HK-2 (cell line): ENCODE results near the gene KDELR1.

Experiments
- DNase-seq: peaks from one replicate; pipeline ENCODE4 v3.0.0-alpha.2; 2018; ENCODE audit not compliant: unreplicated experiment

Gene KDELR1

GRCh38 chr19:48371367-48371766 is 20.0 kb downstream of the KDELR1 start:
- DNase-seq, result no peak

- DNase-seq, result no peak
Measured at GRCh38 chr19:48370955-48371354, 20.4 kb downstream of the KDELR1 start.

GRCh38 chr19:48368936-48369335 is 22.4 kb downstream of the KDELR1 start:
- no peak for DNase-seq

- no peak for DNase-seq
Measured at GRCh38 chr19:48367855-48368254, 23.5 kb downstream of the KDELR1 start.

GRCh38 chr19:48365602-48366001 is 25.7 kb downstream of the KDELR1 start:
- no peak for DNase-seq

GRCh38 chr19:48364598-48365348 is 26.6 kb downstream of the KDELR1 start:
- no peak for DNase-seq

- peak; percentile 99 for DNase-seq
Measured at GRCh38 chr19:48363810-48364597, 27.3 kb downstream of the KDELR1 start, which contains the start of the genes SYNGR4 and TMEM143. SYNGR4 (plus strand) TSS chr19:48364367; CDS start chr19:48365843, 1,476 bp downstream. TMEM143 (minus strand) TSS chr19:48363940; CDS start chr19:48363920, 20 bp downstream.

- DNase-seq, result no peak
Measured at GRCh38 chr19:48363500-48363809, 27.9 kb downstream of the KDELR1 start.

- DNase-seq, result peak; percentile 98
Measured at GRCh38 chr19:48362716-48363499, 28.4 kb downstream of the KDELR1 start.

GRCh38 chr19:48361912-48362311 is 29.4 kb downstream of the KDELR1 start:
- DNase-seq, result no peak

- no peak for DNase-seq
Measured at GRCh38 chr19:48359123-48359522, 32.2 kb downstream of the KDELR1 start.

GRCh38 chr19:48355365-48355954 is 35.9 kb downstream of the KDELR1 start:
- DNase-seq, result no peak

- no peak for DNase-seq
Measured at GRCh38 chr19:48354332-48354992, 36.9 kb downstream of the KDELR1 start.

GRCh38 chr19:48353677-48354076 is 37.7 kb downstream of the KDELR1 start:
- DNase-seq, result no peak

GRCh38 chr19:48351341-48351752 is 40.0 kb downstream of the KDELR1 start:
- DNase-seq, result peak; percentile 68

- no peak for DNase-seq
Measured at GRCh38 chr19:48350856-48351255, 40.5 kb downstream of the KDELR1 start.

- DNase-seq, result no peak
Measured at GRCh38 chr19:48348737-48349136, 42.6 kb downstream of the KDELR1 start.

GRCh38 chr19:48348045-48348444 is 43.3 kb downstream of the KDELR1 start:
- no peak for DNase-seq

- no peak for DNase-seq
Measured at GRCh38 chr19:48346191-48346590, 45.2 kb downstream of the KDELR1 start.

GRCh38 chr19:48344892-48345291 is 46.5 kb downstream of the KDELR1 start:
- no peak for DNase-seq

- DNase-seq, result no peak
Measured at GRCh38 chr19:48342841-48343540, 48.4 kb downstream of the KDELR1 start.
